Panc1 (cell line): ENCODE results near the gene HSBP1. TPM values are rescaled to one million over a fixed set of nuclear protein-coding genes. Genes with fewer than 3 reads are reported as not detected.

Source experiments
- ATAC-seq: fragments of 200-7000 bp; cut with Tn5 transposase; 2 replicates; pipeline ENCODE4 v1.9.1; 2020; ENCODE audit warnings: mild to moderate bottlenecking, moderate library complexity
- BruUV-seq: library from RNA; stranded (reverse); fragments of 400-500 nt; replicated peaks from 2 replicates; lab custom pipeline; 2021; lab: Mats Ljungman, UMichigan
- CTCF ChIA-PET: fragments of 300-600 bp; sonication (Branson Sonifier 250); formaldehyde crosslinking; loops from one replicate; lab custom pipeline; 2022; ENCODE audit warnings: antibody characterized with exemption; lab: Charles Lee
- POLR2A ChIA-PET: fragments of 300-600 bp; sonication (Branson Sonifier 250); formaldehyde crosslinking; loops from one replicate; lab custom pipeline; 2022; ENCODE audit warnings: antibody characterized with exemption; lab: Charles Lee
- DNase-seq: peaks from one replicate; pipeline ENCODE4 v3.0.0-alpha.2; 2010; ENCODE audit warnings: low read depth, low spot score
- H3K27ac ChIP-seq: 2 replicates; pipeline ENCODE4 v1.5.1; 2011; ENCODE audit warnings: mild to moderate bottlenecking, low read length, inconsistent platforms
- H3K27me3 ChIP-seq: fragments of 200-500 bp; sonication (Bioruptor generic); 2 replicates; pipeline ENCODE4 v1.6.0; 2014; ENCODE audit warnings: low read length, inconsistent platforms; ENCODE audit not compliant: control insufficient read depth, insufficient read depth
- H3K36me3 ChIP-seq: fragments of 200-500 bp; sonication (Bioruptor generic); 2 replicates; pipeline ENCODE4 v1.5.1; 2014; ENCODE audit warnings: inconsistent platforms, mild to moderate bottlenecking, low read length, moderate library complexity; ENCODE audit not compliant: control insufficient read depth, insufficient read depth
- H3K4me1 ChIP-seq: 2 replicates; pipeline ENCODE4 v1.5.1; 2011; ENCODE audit warnings: inconsistent platforms, mild to moderate bottlenecking, low read length, moderate library complexity; ENCODE audit not compliant: control insufficient read depth, insufficient read depth
- H3K4me3 ChIP-seq, 2 experiments: 2 replicates each; pipeline ENCODE4 v1.5.1; 2011 to 2012; ENCODE audit warnings: low read depth in 2 of 2, low read length in 2 of 2, mild to moderate bottlenecking in 2 of 2, inconsistent platforms in 1 of 2, moderate library complexity in 1 of 2
- H3K9me3 ChIP-seq: fragments of 200-500 bp; sonication (Bioruptor generic); 2 replicates; pipeline ENCODE4 v1.5.1; 2014; ENCODE audit warnings: low read depth, mild to moderate bottlenecking, inconsistent platforms, low read length, moderate library complexity; ENCODE audit not compliant: control insufficient read depth, insufficient read depth
- CTCF ChIP-seq: fragments of 450-650 bp; IDR thresholded peaks from 2 replicates; pipeline ENCODE4 v1.5.1; 2017; ENCODE audit warnings: mild to moderate bottlenecking
- POLR2AphosphoS5 ChIP-seq: IDR thresholded peaks from 2 replicates; pipeline ENCODE4 v1.6.1; 2012; ENCODE audit warnings: mild to moderate bottlenecking, low read depth, low read length, moderate library complexity
- in situ Hi-C: cut with HindIII; loops from 2 replicates; pipeline ENCODE4 v1.10.0; 2016; ENCODE audit warnings: low sequenced_read_pairs, low pct_unique_long_range_greater_than_20kb
- intact Hi-C: fragments of 100-400 bp; cut with micrococcal nuclease; formaldehyde crosslinking; loops from one replicate; pipeline ENCODE4 v1.10.0; 2022; ENCODE audit not compliant: unreplicated experiment
- total RNA-seq: library from RNA; stranded (reverse); gene quantifications from one replicate; pipeline ENCODE4 v1.2.1, GENCODE V29; 2021; ENCODE audit not compliant: unreplicated experiment
- TF ChIP-seq, protein P1 (sequence below), 2 experiments: IDR thresholded peaks; 2 replicates each; pipeline ENCODE4 v1.6.1; 2011 to 2012; ENCODE audit warnings: low read depth in 2 of 2, control low read depth in 1 of 2, low read length in 1 of 2, mild to moderate bottlenecking in 1 of 2, moderate library complexity in 1 of 2; ENCODE audit not compliant: insufficient read depth in 1 of 2

Gene HSBP1
- total RNA-seq, 1 experiment from 2014 or later: 117 TPM

- ATAC-seq (peak; percentile 91), DNase-seq (no peak)
- Histone ChIP-seq H3K36me3 (peaks cover 12% of the 10 kb centered on the region), H3K4me3 (peak overlapping the region in 1 of 2 experiments; percentile 26; a peak in 2 of 4 replicates), H3K27me3 (no peaks in the 10 kb centered on the region), H3K4me1 (peaks cover 14% of the 10 kb centered on the region), H3K27ac (peak overlapping the region; percentile 40; the same call in 1 of the 2 replicates), H3K9me3 (no peaks in the 10 kb centered on the region)
- 0 out of 2 replicates have a peak, but pooled peaks have one; percentile 23 for TF ChIP-seq POLR2AphosphoS5
- TF ChIP-seq CTCF: no peak
- intact Hi-C loops (no loop called here), in situ Hi-C loops (no loop called here)
- ChIA-PET POLR2A (no interaction called here), CTCF (no interaction called here)
- no TSS peak for BruUV-seq
These were observed 6.3 kb downstream of the HSBP1 start for GRCh38 chr16:83813823-83814658.

- POLR2A ChIA-PET: no interaction called here
- CTCF ChIA-PET: no interaction called here
- in situ Hi-C loops: no loop called here
- Histone ChIP-seq H3K4me1 (peaks cover 14% of the 10 kb centered on the region), H3K36me3 (peaks cover 12% of the 10 kb centered on the region), H3K4me3 (peak overlapping the region in 1 of 2 experiments; percentile 26; a peak in 2 of 4 replicates), H3K27ac (peak overlapping the region; percentile 23; the same call in 1 of the 2 replicates), H3K27me3 (no peaks in the 10 kb centered on the region), H3K9me3 (no peaks in the 10 kb centered on the region)
- BruUV-seq: no TSS peak
- intact Hi-C loops: no loop called here
- no peak for TF ChIP-seq CTCF
- TF ChIP-seq, protein P1, sequence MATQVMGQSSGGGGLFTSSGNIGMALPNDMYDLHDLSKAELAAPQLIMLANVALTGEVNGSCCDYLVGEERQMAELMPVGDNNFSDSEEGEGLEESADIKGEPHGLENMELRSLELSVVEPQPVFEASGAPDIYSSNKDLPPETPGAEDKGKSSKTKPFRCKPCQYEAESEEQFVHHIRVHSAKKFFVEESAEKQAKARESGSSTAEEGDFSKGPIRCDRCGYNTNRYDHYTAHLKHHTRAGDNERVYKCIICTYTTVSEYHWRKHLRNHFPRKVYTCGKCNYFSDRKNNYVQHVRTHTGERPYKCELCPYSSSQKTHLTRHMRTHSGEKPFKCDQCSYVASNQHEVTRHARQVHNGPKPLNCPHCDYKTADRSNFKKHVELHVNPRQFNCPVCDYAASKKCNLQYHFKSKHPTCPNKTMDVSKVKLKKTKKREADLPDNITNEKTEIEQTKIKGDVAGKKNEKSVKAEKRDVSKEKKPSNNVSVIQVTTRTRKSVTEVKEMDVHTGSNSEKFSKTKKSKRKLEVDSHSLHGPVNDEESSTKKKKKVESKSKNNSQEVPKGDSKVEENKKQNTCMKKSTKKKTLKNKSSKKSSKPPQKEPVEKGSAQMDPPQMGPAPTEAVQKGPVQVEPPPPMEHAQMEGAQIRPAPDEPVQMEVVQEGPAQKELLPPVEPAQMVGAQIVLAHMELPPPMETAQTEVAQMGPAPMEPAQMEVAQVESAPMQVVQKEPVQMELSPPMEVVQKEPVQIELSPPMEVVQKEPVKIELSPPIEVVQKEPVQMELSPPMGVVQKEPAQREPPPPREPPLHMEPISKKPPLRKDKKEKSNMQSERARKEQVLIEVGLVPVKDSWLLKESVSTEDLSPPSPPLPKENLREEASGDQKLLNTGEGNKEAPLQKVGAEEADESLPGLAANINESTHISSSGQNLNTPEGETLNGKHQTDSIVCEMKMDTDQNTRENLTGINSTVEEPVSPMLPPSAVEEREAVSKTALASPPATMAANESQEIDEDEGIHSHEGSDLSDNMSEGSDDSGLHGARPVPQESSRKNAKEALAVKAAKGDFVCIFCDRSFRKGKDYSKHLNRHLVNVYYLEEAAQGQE (IDR thresholded peaks at IDR 0.05; ENCODE audit: insufficient read depth in 1 of 2, low read depth in 2 of 2, low read length in 1 of 2): no peak
- DNase-seq (no peak), ATAC-seq (no peak)
These were observed 6.8 kb downstream of the HSBP1 start for GRCh38 chr16:83814659-83814985.
